GM19043 (cell line): ENCODE measurements around the gene WFDC2.
A peak's percentile ranks its signal among the peaks of the same experiment; 100 is the strongest.
"Not testable (repeated sequence)": the region's sequence is repeated elsewhere in the genome, so short reads cannot be mapped to it uniquely, and the experiment has no call there.

ENCODE experiments used
- ATAC-seq: cut with Tn5 transposase; IDR thresholded peaks from one replicate; pipeline ENCODE4 v1.9.1; 2021; ENCODE audit warnings: low read depth; ENCODE audit not compliant: unreplicated experiment

Gene WFDC2

GRCh38 chr20:45450097-45450818, 19.3 kb upstream of the WFDC2 start:
- no peak for ATAC-seq

DNA sequence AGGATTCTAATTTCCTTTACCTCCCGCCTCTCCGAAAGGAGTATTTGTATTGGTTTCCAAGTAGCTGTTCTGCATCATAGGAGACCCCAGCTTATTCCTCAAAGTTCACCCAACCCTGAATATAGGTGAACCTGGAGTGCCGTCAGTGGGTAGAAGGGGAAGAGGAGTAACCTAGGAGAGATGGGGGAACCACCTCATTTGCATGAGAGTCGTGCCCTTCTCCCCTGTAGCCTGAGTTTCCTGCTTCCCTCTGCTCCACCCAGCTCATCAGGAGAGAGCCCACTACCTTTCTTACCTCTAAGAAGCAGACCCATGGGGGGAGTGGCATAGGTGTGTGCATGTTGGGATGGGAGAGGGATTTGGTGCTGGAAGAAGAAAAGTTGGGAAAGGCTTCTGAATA, 17.3 kb upstream of the WFDC2 start:
- no peak for ATAC-seq

DNA sequence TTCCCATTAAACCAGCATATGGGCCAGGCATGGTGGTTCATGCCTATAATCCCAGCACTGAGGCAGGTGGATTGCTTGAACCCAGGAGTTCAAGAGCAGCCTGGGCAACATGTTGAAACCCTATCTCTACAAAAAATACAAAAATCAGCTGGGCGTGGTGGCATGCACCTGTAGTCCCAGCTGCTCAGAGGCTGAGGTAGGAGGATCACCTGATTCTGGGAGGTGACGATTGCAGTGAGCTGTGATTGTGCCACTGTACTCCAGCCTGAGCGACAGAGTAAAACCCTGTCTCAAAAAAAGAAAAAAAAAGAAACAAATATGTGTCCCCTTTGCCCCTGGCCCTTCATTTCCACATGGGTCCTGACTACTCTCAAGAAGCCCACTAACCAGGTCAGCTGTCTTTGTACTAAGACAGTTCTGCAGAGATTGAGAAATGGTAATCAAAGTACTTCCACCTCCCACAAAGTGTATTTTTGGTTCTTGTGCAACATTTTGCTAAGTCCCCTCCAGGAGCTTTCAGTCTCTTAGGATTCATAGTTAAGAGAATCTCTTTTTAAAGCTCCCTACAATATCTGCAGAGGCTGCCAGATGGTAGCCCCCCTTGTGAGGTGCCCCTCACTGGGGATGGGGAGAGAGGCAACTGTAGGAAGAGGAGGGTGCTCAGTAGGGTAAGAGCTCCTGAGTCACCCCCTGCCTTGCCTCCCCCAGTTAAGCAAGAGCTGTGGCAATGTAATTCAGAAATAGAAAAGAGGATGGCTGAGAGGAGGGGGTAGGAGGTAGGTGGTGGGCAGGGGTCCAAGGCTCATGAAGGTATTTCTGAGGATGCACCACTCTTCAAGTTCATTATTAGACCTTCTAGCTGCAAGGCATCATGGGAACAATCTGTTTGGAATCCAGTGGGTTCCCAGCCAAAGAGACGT, 16.5 kb upstream of the WFDC2 start:
- no peak for ATAC-seq

DNA sequence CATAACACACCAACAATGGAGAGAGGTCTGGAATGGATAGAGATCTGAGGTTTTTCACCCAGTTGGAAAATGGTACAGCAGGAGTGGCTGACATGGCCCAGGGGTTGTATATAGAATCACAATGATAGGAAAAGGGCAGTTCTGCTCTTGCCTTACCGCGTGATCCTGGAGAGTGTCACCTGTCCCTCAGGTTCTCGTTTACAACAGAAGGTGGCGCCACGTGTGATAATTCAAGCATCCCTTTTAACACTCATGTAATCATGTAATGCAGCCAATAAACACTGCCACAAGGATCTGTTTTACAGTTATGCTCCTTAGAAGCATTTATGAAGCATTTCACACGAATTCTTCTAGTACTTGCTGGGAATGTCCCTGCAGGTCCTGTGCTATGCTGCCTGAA, 12.9 kb upstream of the WFDC2 start:
- ATAC-seq, result no peak

- no peak for ATAC-seq
These were observed 9.9 kb upstream of the WFDC2 start for GRCh38 chr20:45459606-45460005.

DNA sequence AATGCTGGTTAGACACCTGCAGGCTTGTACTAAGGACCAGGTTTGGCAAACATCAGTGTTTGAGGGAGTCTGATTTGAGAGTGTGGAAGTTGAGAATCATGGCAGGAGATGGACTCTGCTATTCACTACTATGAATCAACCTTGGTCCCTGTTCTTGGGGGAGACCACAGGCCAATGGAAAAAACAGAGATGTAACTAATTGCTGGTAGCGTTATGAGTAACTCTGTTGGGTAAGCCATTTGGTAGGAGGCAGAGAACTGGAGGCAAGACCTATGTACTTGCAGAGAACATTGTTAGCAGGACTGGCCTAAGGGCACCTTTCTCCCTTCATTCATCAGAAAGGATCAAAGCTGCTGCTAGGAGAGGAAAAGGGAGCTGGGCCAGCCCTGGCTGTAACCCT, 8.3 kb upstream of the WFDC2 start:
- ATAC-seq, result no peak

DNA sequence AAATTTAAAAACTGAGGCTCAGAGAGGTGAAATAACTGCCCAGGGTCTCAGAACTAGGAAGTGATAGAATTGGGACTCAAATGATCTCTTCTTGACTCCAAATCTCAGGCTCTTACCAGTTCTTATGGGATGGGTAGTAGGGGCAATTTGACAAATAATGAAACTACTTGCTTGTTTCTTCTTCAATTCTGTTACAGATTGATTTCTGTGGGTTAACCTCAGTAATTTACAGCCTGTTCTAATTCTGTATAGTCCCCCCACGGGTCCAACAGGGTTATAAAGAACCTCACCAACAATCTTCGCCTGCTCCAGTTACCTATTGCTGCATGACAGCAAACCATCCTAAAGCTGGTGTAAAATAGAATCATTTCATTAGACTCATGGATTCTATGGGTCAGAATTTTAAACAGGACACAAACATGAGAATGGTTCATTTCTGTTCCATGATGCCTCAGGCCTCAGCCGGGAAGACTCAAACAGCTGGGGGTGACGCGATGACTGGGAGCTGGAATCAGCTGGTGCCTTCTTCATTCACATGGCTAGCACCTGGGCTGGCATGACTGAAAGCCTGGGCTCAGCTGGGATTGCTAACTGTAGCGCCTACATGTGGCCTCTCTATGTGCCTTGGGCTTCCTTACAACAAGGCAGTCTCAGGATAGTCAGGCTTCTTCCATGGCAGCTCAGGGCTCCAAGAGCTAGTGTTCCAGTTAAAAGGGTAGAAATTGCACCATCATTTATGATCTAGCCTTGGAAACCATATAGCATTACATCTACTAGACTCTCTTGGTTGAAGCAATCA, 6.6 kb upstream of the WFDC2 start:
- ATAC-seq, result no peak

DNA sequence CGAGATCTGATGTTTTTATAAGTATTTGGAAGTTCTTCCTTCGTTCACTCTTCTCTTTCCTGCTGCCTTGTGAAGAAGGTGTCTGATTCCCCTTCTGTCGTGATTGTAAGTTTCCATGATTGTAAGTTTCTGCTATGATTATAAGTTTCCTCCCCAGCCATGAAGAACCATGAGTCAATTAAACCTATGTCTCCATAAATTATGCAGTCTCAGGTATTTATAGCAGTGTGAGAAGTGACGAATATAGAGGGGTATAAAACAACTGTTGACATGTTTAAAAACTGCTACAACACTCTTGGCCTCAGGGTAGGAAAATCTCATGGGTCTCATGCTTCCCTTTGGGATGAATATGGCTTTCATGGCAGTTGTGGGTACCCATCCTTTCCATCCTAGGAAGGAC, 5.8 kb upstream of the WFDC2 start:
- no peak for ATAC-seq

GRCh38 chr20:45465491-45466266, 3.9 kb upstream of the WFDC2 start:
- no peak for ATAC-seq

DNA sequence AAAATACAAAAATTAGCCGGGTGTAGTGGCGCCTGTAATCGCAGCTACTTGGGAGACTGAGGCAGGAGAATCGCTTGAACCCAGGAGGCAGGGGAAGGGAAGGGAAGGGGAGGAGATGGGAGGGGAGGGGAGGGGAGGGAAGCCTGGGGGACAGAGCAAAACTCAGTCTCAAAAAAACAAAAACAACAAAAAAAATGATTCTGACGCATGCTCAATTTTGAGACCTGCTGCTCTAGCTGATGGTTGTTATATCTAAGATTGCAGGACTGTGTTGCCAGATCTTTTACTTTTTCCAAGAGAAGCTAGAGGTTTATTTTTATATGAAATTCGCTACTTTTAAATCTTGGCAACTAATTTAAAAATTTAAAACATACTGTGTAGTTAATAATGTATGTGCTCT, 2.4 kb upstream of the WFDC2 start:
- no peak for ATAC-seq

DNA sequence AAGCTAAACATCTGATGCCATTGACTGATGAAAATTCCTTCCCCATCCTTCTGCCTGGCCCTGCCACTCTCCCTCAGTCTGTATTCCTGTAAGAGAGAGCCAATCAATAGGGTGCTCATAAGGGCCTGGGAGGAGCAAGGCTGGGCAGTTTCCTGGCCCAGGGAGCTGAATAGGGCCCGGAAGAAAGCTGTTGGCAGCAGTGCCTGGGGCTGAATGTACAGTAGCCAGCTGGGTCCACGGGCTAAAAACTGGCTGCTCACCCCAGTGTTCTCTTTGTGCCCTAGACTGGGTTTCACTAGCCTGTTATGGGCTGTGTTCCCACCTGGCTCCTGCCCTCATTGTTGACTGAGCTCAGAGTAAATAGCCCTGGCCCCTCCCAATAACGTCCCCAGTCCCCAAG, 1.7 kb upstream of the WFDC2 start:
- no peak for ATAC-seq

GRCh38 chr20:45470262-45470931, 844 bp downstream of the WFDC2 start:
- ATAC-seq, result peak; percentile 59

GRCh38 chr20:45470937-45471336, 1.4 kb downstream of the WFDC2 start:
- no peak for ATAC-seq

- ATAC-seq, result not testable (repeated sequence)
These were observed 2.7 kb downstream of the WFDC2 start for GRCh38 chr20:45472286-45472685.

DNA sequence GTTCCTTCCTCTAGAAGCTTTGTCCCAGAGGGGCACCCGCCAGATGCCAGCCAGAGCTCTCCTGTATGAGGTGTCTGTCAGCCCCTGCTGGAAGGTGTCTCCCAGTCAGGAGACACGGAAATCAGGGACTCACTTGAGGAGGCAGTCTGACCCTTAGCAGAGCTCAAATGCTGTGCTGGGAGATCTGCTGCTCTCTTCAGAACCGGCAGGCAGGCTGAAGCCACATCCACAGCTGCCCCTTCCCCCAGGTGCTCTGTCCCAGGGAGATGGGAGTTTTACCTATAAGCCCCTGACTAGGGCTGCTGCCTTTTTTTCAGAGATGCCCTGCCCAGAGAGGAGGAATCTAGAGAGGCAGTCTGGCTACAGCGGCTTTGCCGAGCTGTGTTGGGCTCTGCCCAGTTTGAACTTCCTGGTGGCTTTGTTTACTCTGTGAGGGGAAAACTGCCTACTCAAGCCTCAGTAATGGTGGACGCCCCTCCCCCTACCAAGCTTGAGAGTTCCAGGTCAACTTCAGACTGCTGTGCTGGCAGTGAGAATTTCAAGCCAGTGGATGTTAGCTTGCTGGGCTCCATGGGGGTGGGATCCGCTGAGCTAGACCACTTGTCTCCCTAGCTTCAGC, 8.1 kb downstream of the WFDC2 start:
- ATAC-seq, result not testable (repeated sequence)

DNA sequence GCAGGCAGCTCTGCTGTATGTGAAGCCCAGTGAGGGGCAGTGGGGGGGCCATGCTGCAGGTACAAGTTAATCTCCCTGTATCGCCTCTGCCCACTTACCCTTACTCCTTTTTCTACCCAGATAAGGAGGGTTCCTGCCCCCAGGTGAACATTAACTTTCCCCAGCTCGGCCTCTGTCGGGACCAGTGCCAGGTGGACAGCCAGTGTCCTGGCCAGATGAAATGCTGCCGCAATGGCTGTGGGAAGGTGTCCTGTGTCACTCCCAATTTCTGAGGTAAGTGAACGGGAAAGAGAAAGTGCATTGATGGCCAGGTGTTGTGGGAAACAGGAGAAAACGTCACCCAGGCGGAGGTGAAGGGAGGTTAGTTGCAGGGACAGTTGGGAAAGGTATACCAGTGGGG, 10.3 kb downstream of the WFDC2 start:
- no peak for ATAC-seq

DNA sequence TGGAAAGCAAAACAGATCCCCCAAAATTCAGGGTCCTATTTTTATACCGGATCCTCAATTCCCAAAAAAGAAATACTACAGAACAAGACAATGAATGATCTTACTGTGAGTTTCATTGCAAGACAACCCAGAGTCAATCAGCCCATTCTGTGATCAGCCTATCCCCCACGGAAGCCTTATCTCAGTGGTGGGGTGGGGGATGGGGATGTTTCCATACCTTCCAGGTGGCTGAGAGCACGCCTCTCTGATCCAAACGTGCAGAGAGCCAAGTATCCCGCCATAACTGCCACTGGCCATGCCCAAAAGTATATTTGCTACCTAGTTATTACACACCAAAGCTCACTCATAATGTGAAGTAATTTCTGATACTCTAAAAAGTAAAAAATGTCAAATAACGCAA, 15.1 kb downstream of the WFDC2 start:
- no peak for ATAC-seq

- no peak for ATAC-seq
These were observed 15.8 kb downstream of the WFDC2 start for GRCh38 chr20:45485388-45485787.

- no peak for ATAC-seq
These were observed 17.7 kb downstream of the WFDC2 start for GRCh38 chr20:45487231-45487635.
